Keratinocyte (primary cell): ENCODE results near the gene PRKCA. TPM values are rescaled to one million over a fixed set of nuclear protein-coding genes. Genes with fewer than 3 reads are reported as not detected.

Experiments
- DNase-seq: peaks from one replicate; pipeline ENCODE4 v3.0.0-alpha.2; 2011; ENCODE audit warnings: low read depth, missing footprints, low spot score
- FAIRE-seq: peaks from 2 replicates; lab custom pipeline; 2011; peaks lifted over from hg19 to GRCh38; lab: Jason Lieb, UNC
- H2AFZ ChIP-seq: 2 replicates; pipeline ENCODE4 v1.6.0; 2012; ENCODE audit warnings: low read length, control low read depth, inconsistent platforms; ENCODE audit not compliant: control insufficient read depth
- H3K27ac ChIP-seq: 2 replicates; pipeline ENCODE4 v1.5.1; 2011; ENCODE audit warnings: low read length; ENCODE audit not compliant: control insufficient read depth, insufficient read depth
- H3K27me3 ChIP-seq: 3 replicates; pipeline ENCODE4 v1.6.0; 2011; ENCODE audit warnings: low read length; ENCODE audit not compliant: control insufficient read depth, insufficient read depth; ENCODE audit errors: extremely low read depth
- H3K36me3 ChIP-seq, 2 experiments: 2 replicates in 1 of 2; 3 replicates in 1 of 2; pipeline ENCODE4 v1.5.1; 2011; ENCODE audit warnings: low read length in 2 of 2, mild to moderate bottlenecking in 1 of 2; ENCODE audit not compliant: control insufficient read depth in 2 of 2, insufficient read depth in 2 of 2; ENCODE audit errors: extremely low read depth in 1 of 2
- H3K4me1 ChIP-seq: 3 replicates; pipeline ENCODE4 v1.5.1; 2011; ENCODE audit warnings: low read length; ENCODE audit not compliant: control insufficient read depth, insufficient read depth; ENCODE audit errors: extremely low read depth
- H3K4me2 ChIP-seq: 3 replicates; pipeline ENCODE4 v1.6.0; 2011; ENCODE audit warnings: low read depth, low read length; ENCODE audit not compliant: control insufficient read depth, insufficient read depth; ENCODE audit errors: extremely low read depth
- H3K4me3 ChIP-seq, 3 experiments: fragments of 200-600 bp in 1 of 3; sonication (generic) in 1 of 3; 2 replicates in 2 of 3; 3 replicates in 1 of 3; pipeline ENCODE4 v1.5.1; 2011 to 2016; ENCODE audit warnings: low read length in 3 of 3, mild to moderate bottlenecking in 3 of 3, control low read depth in 2 of 3, inconsistent platforms in 1 of 3, low read depth in 1 of 3, mixed read lengths in 1 of 3, mixed run types in 1 of 3, moderate library complexity in 1 of 3; ENCODE audit not compliant: control insufficient read depth in 2 of 3, insufficient read depth in 2 of 3; ENCODE audit errors: extremely low read depth in 1 of 3
- H3K79me2 ChIP-seq: 2 replicates; pipeline ENCODE4 v1.6.0; 2012; ENCODE audit warnings: low read length; ENCODE audit not compliant: control insufficient read depth, insufficient read depth
- H3K9ac ChIP-seq: 3 replicates; pipeline ENCODE4 v1.6.0; 2011; ENCODE audit warnings: low read length; ENCODE audit not compliant: control insufficient read depth, insufficient read depth; ENCODE audit errors: extremely low read depth
- H3K9me1 ChIP-seq: 3 replicates; pipeline ENCODE4 v1.6.0; 2011; ENCODE audit warnings: low read length; ENCODE audit not compliant: control insufficient read depth, insufficient read depth; ENCODE audit errors: extremely low read depth
- H3K9me3 ChIP-seq: 2 replicates; pipeline ENCODE4 v1.5.1; 2012; ENCODE audit warnings: low read depth, low read length; ENCODE audit not compliant: control insufficient read depth
- H4K20me1 ChIP-seq: 3 replicates; pipeline ENCODE4 v1.6.0; 2011; ENCODE audit warnings: low read length; ENCODE audit not compliant: control insufficient read depth, insufficient read depth; ENCODE audit errors: extremely low read depth
- CTCF ChIP-seq, 3 experiments: IDR thresholded peaks in 1 of 3; conservative IDR thresholded peaks in 1 of 3; optimal IDR thresholded peaks in 1 of 3; 2 replicates in 2 of 3; 3 replicates in 1 of 3; pipeline versions ENCODE3 to v1.5.1; 2011; ENCODE audit warnings: low read length in 3 of 3, mild to moderate bottlenecking in 3 of 3, moderate library complexity in 2 of 3, control low read depth in 1 of 3, inconsistent platforms in 1 of 3; ENCODE audit not compliant: insufficient read depth in 2 of 3; ENCODE audit errors: extremely low read depth in 1 of 3
- EZH2 ChIP-seq: IDR thresholded peaks from one replicate; pipeline ENCODE4 v1.6.1; 2012; ENCODE audit warnings: inconsistent platforms, mild to moderate bottlenecking, low read length, moderate library complexity
- dilution Hi-C: fragments of 300-500 bp; cut with MboI; formaldehyde crosslinking; loops from one replicate; pipeline ENCODE4 v1.7.0; 2020; ENCODE audit warnings: low sequenced_read_pairs; ENCODE audit not compliant: extremely low pct_ligation_motif_present
- polyA plus RNA-seq, 5 experiments: library from polyadenylated mRNA; depleted of rRNA in 3 of 5; stranded (reverse) in 3 of 5; stranded (forward) in 1 of 5; unstranded in 1 of 5; fragments of >200 nt; gene quantifications; 1 replicate in 1 of 5; 2 replicates in 3 of 5; 3 replicates in 1 of 5; pipeline versions ENCODE4 v1.2.1 to v1.2.3, GENCODE V29; 2011 to 2012; ENCODE audit warnings: missing spikeins in 2 of 5, low read depth in 1 of 5, low replicate concordance in 1 of 5

The PRKCA gene
- polyA plus RNA-seq, 1 donor (not counting 4 experiments of a cell fraction or from before 2014, with no cell fraction given): 3.6 TPM

DNA sequence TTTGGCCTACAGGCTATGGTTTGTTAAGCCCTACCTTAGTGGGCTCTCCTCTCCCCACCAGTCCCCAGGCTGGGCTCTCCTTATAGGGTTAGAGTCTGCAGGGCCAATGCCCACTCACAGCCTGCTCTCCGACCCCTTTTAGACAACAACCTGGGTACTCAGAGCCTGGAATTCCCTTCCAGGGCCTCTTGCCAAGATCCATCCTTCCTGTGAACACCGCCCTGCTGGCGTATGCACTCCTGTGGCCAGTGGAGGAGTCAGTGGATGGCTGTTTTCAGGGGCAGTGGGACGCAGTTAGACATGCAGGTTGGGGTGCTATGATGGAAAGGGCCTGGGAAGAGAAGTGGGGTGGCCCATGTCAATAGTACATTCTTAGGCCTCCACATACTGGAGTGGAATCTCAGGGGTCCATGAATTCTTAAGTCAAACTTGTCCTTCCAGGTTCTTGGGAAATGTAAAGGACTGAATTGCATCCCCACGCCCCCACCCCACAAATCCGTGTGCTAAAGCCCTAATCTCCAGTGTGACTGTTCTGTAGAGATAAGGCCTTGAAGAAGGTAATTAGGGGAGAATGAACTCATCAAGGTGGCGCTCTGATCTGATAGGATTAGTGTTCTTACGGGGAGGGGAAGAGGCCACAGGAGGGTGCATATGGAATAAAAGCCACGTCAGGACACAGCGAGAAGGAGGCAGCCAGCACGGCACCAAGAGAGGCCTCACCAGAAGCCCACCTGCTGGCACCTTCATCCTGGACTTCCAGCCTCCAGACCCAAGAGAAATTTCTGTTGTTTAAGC, 450.9 kb downstream of the PRKCA start:
- Histone ChIP-seq H3K4me1 (peaks cover 9% of the 10 kb centered on the region), H3K4me3 (no peak overlapping the region), H3K27me3 (no peaks in the 10 kb centered on the region), H2AFZ (no peak overlapping the region), H3K79me2 (no peaks in the 10 kb centered on the region), H3K9ac (no peak overlapping the region), H4K20me1 (no peaks in the 10 kb centered on the region), H3K36me3 (no peaks in the 10 kb centered on the region), H3K9me3 (no peaks in the 10 kb centered on the region), H3K4me2 (no peak overlapping the region), H3K27ac (no peak overlapping the region), H3K9me1 (no peaks in the 10 kb centered on the region)
- dilution Hi-C loops: no loop called here
- TF ChIP-seq EZH2 (no peak), CTCF (optimal IDR thresholded peaks at IDR 0.05 in 1 of 3, IDR thresholded peaks at IDR 0.05 in 1 of 3, conservative IDR thresholded peaks at IDR 0.05 in 1 of 3; ENCODE audit: extremely low read depth in 1 of 3, insufficient read depth in 2 of 3, low read length in 3 of 3) (no peak)
- no peak for FAIRE-seq
- no peak for DNase-seq

DNA sequence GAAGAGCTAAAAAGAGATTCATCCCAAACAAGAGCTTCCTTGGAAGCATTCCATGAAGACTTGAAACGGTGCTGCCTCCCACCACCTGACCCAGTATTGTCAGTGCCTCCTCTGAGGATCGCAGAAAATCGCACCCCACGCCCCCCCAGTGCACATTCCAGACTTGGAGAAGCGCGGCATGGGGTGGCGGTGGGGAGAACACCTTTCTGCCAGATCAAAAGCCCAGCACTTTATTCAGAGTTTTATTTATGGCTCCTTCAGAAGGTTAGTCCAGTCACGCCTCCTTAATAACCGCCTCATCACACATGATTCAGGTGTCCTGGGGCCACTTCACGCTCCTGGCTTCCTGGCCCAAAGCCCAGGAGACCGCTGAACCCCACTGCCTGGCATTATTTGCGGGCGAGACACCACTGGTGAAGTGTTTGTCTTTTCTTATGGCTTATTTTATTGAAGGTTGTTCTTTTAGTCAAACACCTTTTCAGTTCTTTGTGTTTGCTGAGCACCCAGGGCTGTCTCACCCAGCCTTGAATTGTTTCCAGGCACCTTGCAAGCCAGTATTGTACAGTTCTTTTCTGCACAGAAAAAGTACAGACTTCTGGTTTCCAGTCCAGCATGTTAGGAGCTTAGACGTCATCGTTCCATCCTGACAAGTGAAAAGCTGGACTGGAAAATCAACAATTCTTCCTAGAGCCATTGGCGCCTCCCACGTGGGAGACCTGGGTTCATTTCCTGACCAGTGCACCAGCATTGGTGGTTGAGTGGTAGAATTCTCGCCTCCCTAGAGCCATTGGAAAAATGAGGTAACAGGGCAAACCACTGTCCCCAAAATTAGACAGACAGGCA, 452.9 kb downstream of the PRKCA start:
- FAIRE-seq (no peak), DNase-seq (no peak)
- dilution Hi-C loops: no loop called here

More for the DNA sequence above, 452.9 kb downstream of the PRKCA start:
- H3K27me3 ChIP-seq: no peaks in the 10 kb centered on the region
- H3K36me3 ChIP-seq: no peaks in the 10 kb centered on the region
- H4K20me1 ChIP-seq: no peaks in the 10 kb centered on the region
- H3K79me2 ChIP-seq: no peaks in the 10 kb centered on the region
- H3K27ac ChIP-seq: no peak overlapping the region
- H3K4me3 ChIP-seq: no peak overlapping the region
- no peak for TF ChIP-seq EZH2
- TF ChIP-seq CTCF (optimal IDR thresholded peaks at IDR 0.05 in 1 of 3, IDR thresholded peaks at IDR 0.05 in 1 of 3, conservative IDR thresholded peaks at IDR 0.05 in 1 of 3; ENCODE audit: extremely low read depth in 1 of 3, insufficient read depth in 2 of 3, low read length in 3 of 3): no peak
- H3K4me2 ChIP-seq: no peak overlapping the region
- no peaks in the 10 kb centered on the region for H3K9me1 ChIP-seq
- H3K9me3 ChIP-seq: no peaks in the 10 kb centered on the region
- H3K4me1 ChIP-seq: peaks cover 9% of the 10 kb centered on the region
- no peak overlapping the region for H3K9ac ChIP-seq
- no peak overlapping the region for H2AFZ ChIP-seq
